Gastrocnemius medialis (tissue), 4 donors: ENCODE results near the gene SLC43A2. TPM values are rescaled to one million over a fixed set of nuclear protein-coding genes. Genes with fewer than 3 reads are reported as not detected.
A peak's percentile ranks its signal among the peaks of the same experiment; 100 is the strongest.
"Not testable (repeated sequence)": the region's sequence is repeated elsewhere in the genome, so short reads cannot be mapped to it uniquely, and the experiment has no call there.

Experiments
- ATAC-seq, 2 donors: fragments of 150-250 bp; one replicate each; pipeline ENCODE4 v1.9.1; 2016
- DNase-seq, 2 donors: peaks; one replicate each; pipeline ENCODE4 v3.0.0-alpha.2; 2019
- H3K27ac ChIP-seq, 4 donors: fragments of 200-600 bp; sonication (generic); 1 replicate in 1 of 4; 2 replicates in 3 of 4; pipeline ENCODE4 v1.5.1; 2016 to 2018; ENCODE audit warnings: mild to moderate bottlenecking in 2 of 4, moderate library complexity in 1 of 4
- H3K27me3 ChIP-seq, 3 donors: fragments of 200-600 bp; sonication (generic) in 2 of 3; 1 replicate in 1 of 3; 2 replicates in 2 of 3; pipeline versions ENCODE4 v1.5.1 to v1.6.0; 2016 to 2019; ENCODE audit warnings: mild to moderate bottlenecking in 1 of 3, moderate library complexity in 1 of 3
- H3K36me3 ChIP-seq, 2 donors: fragments of 200-600 bp; sonication (generic) in 1 of 2; one replicate each; pipeline ENCODE4 v1.5.1; 2017 to 2018
- H3K4me1 ChIP-seq, 2 donors: fragments of 200-600 bp; sonication (generic) in 1 of 2; one replicate each; pipeline ENCODE4 v1.5.1; 2016 to 2017; ENCODE audit warnings: mild to moderate bottlenecking in 2 of 2
- H3K4me3 ChIP-seq, 4 donors: fragments of 200-600 bp; sonication (generic) in 3 of 4; 1 replicate in 1 of 4; 2 replicates in 3 of 4; pipeline ENCODE4 v1.5.1; 2016 to 2019; ENCODE audit warnings: mild to moderate bottlenecking in 2 of 4
- H3K9me3 ChIP-seq, 3 donors: fragments of 200-600 bp; sonication (generic) in 2 of 3; 1 replicate in 1 of 3; 2 replicates in 2 of 3; pipeline ENCODE4 v1.5.1; 2016 to 2019
- CTCF ChIP-seq, 5 experiments: fragments of 450-650 bp in 3 of 5; fragments of 200-600 bp in 2 of 5; sonication (generic) in 2 of 5; IDR thresholded peaks in 4 of 5; conservative IDR thresholded peaks in 1 of 5; 1 replicate in 4 of 5; 2 replicates in 1 of 5; pipeline ENCODE4 v1.5.1; 2016 to 2019; ENCODE audit warnings: antibody characterized with exemption in 5 of 5, mild to moderate bottlenecking in 3 of 5, moderate library complexity in 3 of 5
- POLR2A ChIP-seq, 2 donors: fragments of 450-650 bp; IDR thresholded peaks; one replicate each; pipeline ENCODE4 v1.6.1; 2017; ENCODE audit warnings: antibody characterized with exemption in 2 of 2, mild to moderate bottlenecking in 2 of 2, moderate library complexity in 2 of 2
- in situ Hi-C, 4 donors: fragments of 200-750 bp; cut with MboI; loops; one replicate each; pipeline versions ENCODE4 v1.15.0 to v1.8.0; 2017; ENCODE audit warnings: low sequenced_read_pairs in 4 of 4
- intact Hi-C: fragments of 100-400 bp; cut with DNase I; formaldehyde crosslinking; loops from one replicate; pipeline ENCODE4 v1.15.1; 2023; ENCODE audit warnings: low total_unique reads
- total RNA-seq, 4 donors: library from RNA; depleted of rRNA; stranded (reverse); fragments of >200 nt; gene quantifications; one replicate each; pipeline versions ENCODE4 v1.1.0 to v1.2.3, GENCODE V29; 2016

SLC43A2 gene
- 10 to 100 TPM; 26.9 to 96.9 (median 55.2) TPM for total RNA-seq

DNA sequence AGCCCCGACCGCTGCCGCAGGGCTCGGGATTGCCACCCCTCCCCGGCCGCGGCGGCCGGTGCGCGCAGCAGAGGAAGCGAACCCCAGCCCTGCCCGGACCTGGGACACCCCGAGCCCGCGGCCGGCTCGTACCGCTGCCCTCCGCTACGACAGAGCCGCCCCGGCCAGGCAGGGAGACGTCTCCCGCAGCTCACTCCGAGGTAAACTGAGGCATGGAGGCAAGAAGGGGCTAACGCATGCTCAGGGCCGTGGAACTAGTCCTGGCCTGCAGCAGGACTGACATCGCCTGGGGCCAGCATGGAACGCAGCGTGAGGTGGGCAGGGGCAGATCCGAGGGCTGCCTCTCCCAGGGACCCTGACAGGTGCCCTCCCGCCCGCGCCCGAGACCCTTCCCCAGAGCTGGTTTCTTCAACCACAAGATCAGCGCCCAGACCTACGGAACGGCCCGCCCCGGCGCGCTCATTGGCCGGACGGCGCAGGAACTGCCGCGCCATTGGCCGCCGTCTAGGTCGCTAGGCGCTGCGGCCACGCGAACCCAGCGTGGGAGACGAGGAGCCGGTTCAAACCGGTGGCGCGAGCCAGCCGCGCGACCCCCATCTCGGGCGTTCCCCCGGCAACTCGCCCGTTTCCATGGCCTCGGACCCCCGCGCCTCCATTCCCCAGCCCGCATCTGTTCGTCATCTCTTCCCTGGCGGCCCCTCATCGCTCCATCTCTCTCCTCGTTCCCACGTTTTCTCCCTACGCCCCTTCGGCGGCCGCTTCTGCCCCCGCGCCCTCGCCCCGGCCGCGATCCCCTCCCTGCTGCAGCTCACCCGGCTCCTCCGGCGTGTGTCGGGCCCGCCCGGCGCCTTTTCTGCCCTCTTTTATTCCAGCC lies at the start of gene SLC43A2:
Gene SLC43A2 (minus strand): TSS at position 853 of the 874 bp plus-strand sequence. CDS start 960 bp downstream, outside the sequence.
- H3K4me1 ChIP-seq, result peaks cover 22 to 34% of the 10 kb centered on the region in 2 donors
- H3K27me3 ChIP-seq, result no peaks in the 10 kb centered on the region
- TF ChIP-seq CTCF (IDR thresholded peaks at IDR 0.05 in 4 of 5, conservative IDR thresholded peaks at IDR 0.05 in 1 of 5) (no peak), POLR2A (IDR thresholded peaks at IDR 0.05) (peak; percentile 26 to 93)
- H3K27ac ChIP-seq, result peak within 1 kb of the TSS; percentile 91 to 99 (median 94)
- H3K4me3 ChIP-seq, result peak within 1 kb of the TSS; percentile 80 to 94 (median 86)
- in situ Hi-C loops (loop anchor here in 2 of 4 donors (25.0 kb wide), 1 partner anchor 366 kb away; the partner anchor contains the start of gene BHLHA9 (in 2 of the 2)), intact Hi-C loops (loop anchor here (1.0 to 5.0 kb wide), 3 partner anchors 38 to 361 kb away; no protein-coding TSS in a partner anchor)
- DNase-seq, result peak; percentile 75 to 76
- no peaks in the 10 kb centered on the region for H3K9me3 ChIP-seq
- peak; percentile 64 to 76 for ATAC-seq
- peaks cover 0 to 7% of the 10 kb centered on the region in 2 donors for H3K36me3 ChIP-seq

- DNase-seq, result no peak
Observed at GRCh38 chr17:1676401-1676800, 47.8 kb upstream of the SLC43A2 start.

DNA sequence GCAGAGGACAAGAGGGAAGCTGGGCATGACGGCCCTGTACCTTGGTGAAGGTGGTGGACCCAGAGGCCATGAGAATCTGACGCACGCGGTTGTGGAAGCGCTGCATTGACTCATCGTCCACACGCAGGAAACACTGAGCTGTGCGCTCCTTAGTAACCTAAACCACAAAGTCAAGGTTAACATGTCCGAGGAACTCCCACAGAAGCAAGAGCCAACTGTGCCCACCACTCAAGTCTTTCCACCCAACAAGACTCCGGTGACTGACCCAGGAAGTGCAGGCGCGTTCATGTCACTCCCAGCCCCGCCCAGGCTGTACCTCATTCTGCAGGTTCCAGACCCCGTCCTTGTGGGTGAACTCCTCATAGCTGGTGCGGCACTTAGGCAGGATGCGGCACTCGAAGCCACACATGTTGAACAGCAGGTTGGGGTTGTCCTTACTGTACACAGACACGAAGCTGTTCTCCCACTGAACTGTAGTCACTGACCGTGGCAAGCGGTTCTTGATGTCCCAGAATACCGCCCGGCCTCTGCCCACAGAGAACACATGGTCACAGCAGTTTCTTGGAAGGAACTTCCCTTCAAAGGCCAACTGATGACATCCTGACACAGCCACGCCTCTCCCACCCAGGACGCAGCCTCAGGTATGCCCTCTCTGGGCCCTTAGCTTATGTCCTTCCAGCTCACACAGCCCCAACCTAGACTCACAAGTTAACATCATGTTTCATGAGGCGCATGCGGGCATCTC lies 44.6 kb upstream of the SLC43A2 start:
- in situ Hi-C loops (loop anchor here (5.0 to 25.0 kb wide), 4 partner anchors 109 to 364 kb away; partner anchors contain the start of genes DPH1 (in 3 of the 4), OVCA2 (in 3 of the 4) and RTN4RL1 (in 3 of the 4)), intact Hi-C loops (no loop called here)
- DNase-seq (peak in 1 of 2 donors; percentile 25), ATAC-seq (no peak)
- peaks cover 13 to 25% of the 10 kb centered on the region in 2 donors for H3K4me1 ChIP-seq
- no peak overlapping the region for H3K4me3 ChIP-seq
- H3K27ac ChIP-seq, result peak overlapping the region; percentile 8 to 91 (median 38)
- H3K27me3 ChIP-seq, result no peaks in the 10 kb centered on the region
- H3K36me3 ChIP-seq, result peaks cover 10 to 82% of the 10 kb centered on the region in 2 donors
- no peaks in the 10 kb centered on the region for H3K9me3 ChIP-seq
- TF ChIP-seq POLR2A (IDR thresholded peaks at IDR 0.05) (no peak), CTCF (IDR thresholded peaks at IDR 0.05 in 4 of 5, conservative IDR thresholded peaks at IDR 0.05 in 1 of 5) (no peak)

More at GRCh38 chr17:1676401-1676800, 47.8 kb upstream of the SLC43A2 start:
- H3K4me3 ChIP-seq, result no peak overlapping the region
- in situ Hi-C loops, result loop anchor here in 1 of 4 donors (25.0 kb wide), 1 partner anchor 361 kb away; the partner anchor contains the start of genes DPH1, OVCA2 and RTN4RL1
- intact Hi-C loops, result no loop called here
- H3K9me3 ChIP-seq, result no peaks in the 10 kb centered on the region
- H3K27me3 ChIP-seq, result no peaks in the 10 kb centered on the region
- ATAC-seq, result no peak
- TF ChIP-seq CTCF (IDR thresholded peaks at IDR 0.05 in 4 of 5, conservative IDR thresholded peaks at IDR 0.05 in 1 of 5), result no peak
- TF ChIP-seq POLR2A (IDR thresholded peaks at IDR 0.05), result no peak
- peaks cover 0 to 3% of the 10 kb centered on the region in 2 donors for H3K4me1 ChIP-seq
- no peak overlapping the region for H3K27ac ChIP-seq
- peaks cover 22 to 99% of the 10 kb centered on the region in 2 donors for H3K36me3 ChIP-seq

- ATAC-seq, DNase-seq: not testable (repeated sequence)
Observed at GRCh38 chr17:1663934-1664333, 35.3 kb upstream of the SLC43A2 start.

More at GRCh38 chr17:1663934-1664333, 35.3 kb upstream of the SLC43A2 start:
- H3K4me1 ChIP-seq, H3K9me3 ChIP-seq, H3K4me3 ChIP-seq, H3K27me3 ChIP-seq, intact Hi-C loops: not testable (repeated sequence)
- in situ Hi-C loops, result loop anchor here (10.0 to 25.0 kb wide), 4 partner anchors 123 to 373 kb away; partner anchors contain the start of genes DPH1 (in 3 of the 4), OVCA2 (in 3 of the 4) and RTN4RL1 (in 3 of the 4)
- Histone ChIP-seq H3K36me3 (peaks cover 17 to 82% of the 10 kb centered on the region in 2 donors), H3K27ac (peak overlapping the region in 1 of 4 donors; percentile 91)
